Stimulated activated CD4-positive, alpha-beta T cell treated with anti-CD3 and anti-CD28 coated beads, TNF-alpha, amount 100 ng/mL, for 4 hours (primary cell): ENCODE results near the gene SLC17A2.
"Not testable (repeated sequence)": the region's sequence is repeated elsewhere in the genome, so short reads cannot be mapped to it uniquely, and the experiment has no call there.

ENCODE experiments used
- DNase-seq, 3 experiments: peaks; one replicate each; pipeline ENCODE4 v3.0.0-alpha.2; 2020; ENCODE audit warnings: low read depth in 3 of 3

Gene SLC17A2

GRCh38 chr6:25952535-25952934 lies 22.0 kb upstream of the SLC17A2 start:
- no peak for DNase-seq

GRCh38 chr6:25951296-25952032 lies 21.0 kb upstream of the SLC17A2 start:
- DNase-seq, result no peak

- DNase-seq, result no peak
These were observed 19.8 kb upstream of the SLC17A2 start for GRCh38 chr6:25950297-25950696.

GRCh38 chr6:25949695-25950094 lies 19.2 kb upstream of the SLC17A2 start:
- no peak for DNase-seq

GRCh38 chr6:25947492-25947891 lies 17.0 kb upstream of the SLC17A2 start:
- not testable (repeated sequence) for DNase-seq

GRCh38 chr6:25946631-25947030 lies 16.1 kb upstream of the SLC17A2 start:
- no peak for DNase-seq

- DNase-seq, result not testable (repeated sequence)
These were observed 15.2 kb upstream of the SLC17A2 start for GRCh38 chr6:25945738-25946137.

GRCh38 chr6:25944688-25945574 lies 14.4 kb upstream of the SLC17A2 start:
- DNase-seq, result no peak

- no peak for DNase-seq
These were observed 13.4 kb upstream of the SLC17A2 start for GRCh38 chr6:25943887-25944286.

GRCh38 chr6:25942561-25943147 lies 12.2 kb upstream of the SLC17A2 start:
- no peak for DNase-seq

GRCh38 chr6:25939593-25939992 lies 9.1 kb upstream of the SLC17A2 start:
- DNase-seq, result no peak

- no peak for DNase-seq
These were observed 5.5 kb upstream of the SLC17A2 start for GRCh38 chr6:25935953-25936352.

GRCh38 chr6:25934735-25935313 lies 4.3 kb upstream of the SLC17A2 start:
- DNase-seq, result no peak

GRCh38 chr6:25934156-25934555 lies 3.7 kb upstream of the SLC17A2 start:
- DNase-seq, result no peak

GRCh38 chr6:25931411-25931709 lies 869 bp upstream of the SLC17A2 start:
- DNase-seq, result no peak

- DNase-seq, result not testable (repeated sequence)
These were observed 706 bp downstream of the SLC17A2 start for GRCh38 chr6:25929785-25930184.

GRCh38 chr6:25928562-25929324 lies 1.7 kb downstream of the SLC17A2 start:
- DNase-seq, result no peak

- DNase-seq, result no peak
These were observed 2.7 kb downstream of the SLC17A2 start for GRCh38 chr6:25927756-25928216.

GRCh38 chr6:25927178-25927577 lies 3.3 kb downstream of the SLC17A2 start:
- DNase-seq, result no peak

GRCh38 chr6:25925876-25926275 lies 4.6 kb downstream of the SLC17A2 start:
- DNase-seq, result no peak

GRCh38 chr6:25922301-25922700 lies 8.2 kb downstream of the SLC17A2 start:
- DNase-seq, result no peak
